HG02759 (cell line): Measurements from ENCODE around the gene ABHD15.
"Not testable (repeated sequence)": the region's sequence is repeated elsewhere in the genome, so short reads cannot be mapped to it uniquely, and the experiment has no call there.

Experiments
- ATAC-seq: cut with Tn5 transposase; IDR thresholded peaks from one replicate; pipeline ENCODE4 v1.9.1; 2021; ENCODE audit warnings: mild to moderate bottlenecking, moderate library complexity; ENCODE audit not compliant: unreplicated experiment

The ABHD15 gene

GRCh38 chr17:29571486-29571882 is 4.6 kb upstream of the ABHD15 start:
- ATAC-seq = no peak

GRCh38 chr17:29570521-29570920 is 3.7 kb upstream of the ABHD15 start:
- no peak for ATAC-seq

GRCh38 chr17:29569245-29569950 is 2.6 kb upstream of the ABHD15 start:
- ATAC-seq = no peak

- peak; percentile 53 for ATAC-seq
These were observed 1.8 kb upstream of the ABHD15 start, which contains the start of gene TP53I13 for GRCh38 chr17:29568331-29569244. TSS of gene TP53I13 (plus strand) at chr17:29568701. CDS start at chr17:29568759, 58 bp downstream.

GRCh38 chr17:29567554-29568330 is 905 bp upstream of the ABHD15 start:
- peak; percentile 46 for ATAC-seq

GRCh38 chr17:29567304-29567553 is 392 bp upstream of the ABHD15 start:
- ATAC-seq = no peak

GRCh38 chr17:29565643-29566472 is 979 bp downstream of the ABHD15 start:
- ATAC-seq = no peak

- ATAC-seq = no peak
These were observed 3.0 kb downstream of the ABHD15 start for GRCh38 chr17:29563816-29564215.

GRCh38 chr17:29562615-29563014 is 4.2 kb downstream of the ABHD15 start:
- ATAC-seq = no peak

GRCh38 chr17:29561554-29562517 is 5.0 kb downstream of the ABHD15 start:
- ATAC-seq = no peak

- ATAC-seq = no peak
These were observed 6.5 kb downstream of the ABHD15 start for GRCh38 chr17:29560316-29560715.

GRCh38 chr17:29559640-29560039 is 7.2 kb downstream of the ABHD15 start:
- ATAC-seq = no peak

- not testable (repeated sequence) for ATAC-seq
These were observed 8.7 kb downstream of the ABHD15 start for GRCh38 chr17:29558139-29558538.

GRCh38 chr17:29557739-29558116 is 9.1 kb downstream of the ABHD15 start:
- no peak for ATAC-seq

- ATAC-seq = no peak
These were observed 9.6 kb downstream of the ABHD15 start for GRCh38 chr17:29557085-29557738.

- no peak for ATAC-seq
These were observed 11.0 kb downstream of the ABHD15 start for GRCh38 chr17:29555840-29556239.

- no peak for ATAC-seq
These were observed 17.5 kb downstream of the ABHD15 start for GRCh38 chr17:29549177-29549923.

- ATAC-seq = no peak
These were observed 20.0 kb downstream of the ABHD15 start for GRCh38 chr17:29546830-29547229.
